Fibroblast of peridontal ligament (primary cell): Measurements from ENCODE around the gene POLR3A.

Experiments
- DNase-seq: peaks from one replicate; pipeline ENCODE4 v3.0.0-alpha.2; 2010; ENCODE audit errors: extremely low read depth

Gene POLR3A

DNA sequence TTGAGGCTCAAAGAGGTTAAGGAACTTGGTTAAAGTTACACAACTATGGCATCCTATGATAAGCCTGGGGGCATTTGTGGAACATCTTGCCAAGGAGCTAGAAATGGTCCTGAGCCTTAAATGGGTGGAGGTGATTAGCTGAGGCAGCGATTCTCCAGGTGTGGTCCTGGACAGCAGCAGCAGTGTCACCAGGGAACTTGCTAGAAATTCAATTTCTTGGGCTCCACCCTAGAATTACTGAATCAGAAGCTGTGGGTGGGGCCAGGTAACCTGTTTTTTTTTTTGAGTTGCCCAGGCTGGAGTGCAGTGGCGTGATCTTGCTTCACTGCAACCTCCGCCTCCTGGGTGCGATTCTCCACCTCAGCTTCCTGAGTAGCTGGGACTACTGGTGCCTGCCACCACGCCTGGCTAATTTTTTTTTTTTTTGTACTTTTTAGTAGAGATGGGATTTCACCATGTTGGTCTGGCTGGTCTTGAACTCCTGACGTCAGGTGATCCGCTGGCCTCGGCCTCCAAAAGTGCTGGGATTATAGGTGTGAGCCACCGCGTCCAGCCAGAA lies 17.5 kb upstream of the POLR3A start:
- no peak for DNase-seq

DNA sequence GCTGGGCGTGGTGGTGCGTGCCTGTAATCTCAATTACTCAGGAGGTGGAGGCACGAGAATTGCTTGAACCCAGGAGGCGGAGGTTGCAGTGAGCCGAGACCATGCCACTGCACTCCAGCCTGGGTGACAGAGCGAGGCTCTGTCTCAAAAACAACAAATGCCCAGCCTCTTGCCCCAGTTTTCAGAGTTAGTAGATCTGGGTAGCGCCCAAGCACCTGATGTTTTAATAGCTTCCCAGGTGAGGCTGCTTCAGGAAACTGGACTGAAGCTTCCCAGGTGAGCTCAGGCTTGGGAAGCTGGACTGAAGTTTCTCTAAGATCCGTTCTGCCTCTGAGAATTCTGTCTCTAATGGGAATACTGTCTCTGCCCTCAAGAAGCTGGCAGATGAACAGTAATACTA lies 16.5 kb upstream of the POLR3A start:
- no peak for DNase-seq

DNA sequence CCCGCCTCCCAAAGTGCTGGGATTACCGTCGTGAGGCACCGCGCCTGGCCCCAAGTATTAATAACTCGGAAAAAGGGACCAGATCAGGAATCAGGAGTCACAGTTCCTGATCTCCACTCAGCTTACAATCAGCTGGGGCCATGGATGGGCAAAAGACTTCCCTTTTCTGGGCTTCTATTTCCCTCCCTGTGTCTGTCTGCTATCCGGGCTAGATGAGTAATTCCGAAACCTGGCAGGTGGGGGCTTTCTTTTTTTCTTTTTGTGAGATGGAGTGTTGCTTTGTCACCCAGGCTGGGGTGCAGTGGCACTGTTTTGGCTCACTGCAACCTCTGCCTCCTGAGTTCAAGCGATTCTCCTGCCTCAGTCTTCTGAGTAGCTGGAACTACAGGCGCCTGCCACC lies 15.9 kb upstream of the POLR3A start:
- no peak for DNase-seq

DNA sequence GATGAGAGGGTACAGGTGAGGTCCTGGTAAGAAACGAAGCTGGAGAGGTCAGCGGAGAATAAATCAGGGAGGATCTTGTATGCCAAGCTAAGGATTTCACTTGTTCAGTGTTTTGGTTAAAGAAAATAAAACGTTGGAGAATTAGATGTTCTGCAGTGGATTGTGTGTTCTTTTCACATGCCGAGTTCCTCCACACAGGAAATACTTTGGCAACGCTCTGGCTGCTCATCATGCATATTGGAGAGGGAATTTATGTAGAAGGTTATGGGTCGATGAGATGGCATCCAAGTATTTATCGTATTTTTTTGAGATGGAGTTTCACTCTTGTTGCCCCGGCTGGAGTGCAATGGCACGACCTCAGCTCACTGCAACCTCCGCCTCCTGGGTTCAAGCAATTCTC lies 15.4 kb upstream of the POLR3A start:
- peak; percentile 63 for DNase-seq

DNA sequence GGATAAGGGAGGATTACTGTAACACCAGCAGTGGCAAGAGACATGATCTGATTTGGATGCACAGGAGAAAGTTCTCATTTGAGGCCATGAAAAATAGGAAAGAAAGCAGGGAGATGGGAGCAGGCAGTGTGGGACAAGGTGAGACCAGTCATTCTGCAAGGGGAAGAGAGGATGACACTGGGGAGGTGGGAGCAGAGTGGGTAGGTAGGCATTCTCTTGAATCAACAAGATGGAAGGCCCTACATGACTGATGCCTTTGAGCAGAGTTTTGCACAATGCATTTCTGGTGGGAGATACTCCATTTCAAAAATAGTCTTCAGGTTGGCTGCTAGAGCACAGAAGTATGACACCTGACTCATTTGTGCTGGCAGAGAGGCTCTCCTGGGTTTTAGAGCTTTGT lies 14.9 kb upstream of the POLR3A start:
- no peak for DNase-seq

DNA sequence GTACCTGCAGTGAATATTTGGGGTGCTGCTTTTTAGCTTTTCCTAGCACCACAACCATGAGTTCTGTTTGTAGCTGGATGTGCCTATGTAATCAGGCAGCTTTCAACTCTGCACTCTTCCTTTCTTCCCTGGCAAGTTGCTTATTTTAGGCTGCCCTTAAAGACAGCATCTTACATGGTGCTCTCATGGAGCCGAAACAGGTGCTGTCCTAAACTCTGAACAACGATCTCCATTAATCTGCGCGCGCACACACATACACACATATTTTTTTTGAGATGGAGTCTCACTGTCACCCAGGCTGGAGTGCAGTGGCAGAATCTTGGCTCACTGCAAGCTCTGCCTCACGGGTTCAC lies 13.4 kb upstream of the POLR3A start:
- no peak for DNase-seq

DNA sequence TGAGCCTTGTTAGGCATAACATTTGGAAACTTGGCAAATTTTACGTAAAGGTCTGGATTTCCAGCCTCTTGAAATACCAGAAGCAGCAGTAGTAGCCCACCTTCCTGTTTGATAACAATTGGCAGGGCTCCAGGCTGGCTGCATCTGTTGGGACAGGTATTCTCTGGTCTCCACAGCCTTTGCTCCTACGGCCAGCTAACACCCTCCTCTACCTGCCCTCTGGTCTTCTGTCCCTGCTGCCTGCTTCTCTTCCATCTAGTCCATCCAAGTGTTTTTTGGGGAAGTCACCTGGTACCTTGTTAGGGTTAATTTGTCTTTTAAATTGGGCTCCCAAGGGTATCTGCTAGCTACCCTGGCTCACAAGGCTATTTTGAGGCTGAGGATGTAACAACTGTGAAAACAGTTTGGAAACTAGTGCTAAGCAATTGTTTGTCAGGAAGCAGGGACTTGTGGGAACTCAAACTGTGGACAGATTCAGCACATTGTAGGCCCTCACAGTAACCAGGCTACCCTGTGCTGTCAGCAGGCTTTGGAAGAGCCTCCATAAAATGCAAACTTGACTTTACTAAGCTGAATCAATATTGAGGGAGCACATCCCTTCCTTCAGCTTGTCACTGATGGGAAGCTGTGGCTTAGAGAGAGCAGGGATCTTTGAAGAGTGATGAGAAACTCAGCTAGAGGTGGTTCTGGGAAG lies 12.9 kb upstream of the POLR3A start:
- DNase-seq, result no peak

DNA sequence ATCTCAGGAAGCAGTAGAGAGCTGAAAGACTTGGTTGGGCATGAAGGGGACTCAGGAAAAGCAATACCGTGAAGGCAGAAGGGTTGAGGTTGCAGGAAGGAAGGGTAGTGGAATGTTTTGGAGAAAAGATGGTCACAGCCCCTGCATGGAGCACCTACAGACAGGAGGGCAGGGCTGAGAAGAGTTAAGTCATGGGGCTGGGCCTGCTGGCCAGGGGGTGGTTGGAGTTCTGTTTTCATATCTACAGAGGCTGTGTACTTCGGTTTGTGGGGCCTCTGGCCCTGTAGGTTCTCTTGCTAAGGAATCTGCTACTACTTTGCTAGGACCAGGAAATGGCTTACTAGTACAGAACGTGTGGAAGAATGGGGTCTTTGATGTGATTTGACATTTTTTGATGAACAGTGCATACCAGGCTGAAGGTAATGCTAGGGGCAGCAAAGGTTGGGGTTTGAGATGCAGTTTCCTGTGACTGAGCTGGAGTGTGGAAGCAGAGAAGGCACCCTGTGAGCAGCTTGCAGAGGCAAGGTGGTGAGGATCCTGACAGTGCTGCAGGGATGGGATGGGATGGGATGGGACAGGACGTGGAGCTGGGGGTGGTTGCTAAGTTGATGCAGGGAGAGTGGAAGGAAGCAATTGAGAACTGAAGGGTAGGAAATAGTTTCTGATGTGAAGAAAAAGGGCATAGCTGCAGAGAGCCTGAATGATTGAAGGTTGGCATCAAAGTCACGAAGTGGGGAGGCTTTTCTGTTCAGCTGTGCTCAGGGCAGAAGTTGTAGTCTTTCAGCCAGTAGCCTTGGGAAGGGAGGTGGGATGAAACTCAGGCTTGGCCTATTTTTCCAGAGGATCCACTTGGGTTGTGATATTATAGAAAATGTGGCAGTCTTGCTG lies 12.1 kb upstream of the POLR3A start:
- DNase-seq, result no peak

DNA sequence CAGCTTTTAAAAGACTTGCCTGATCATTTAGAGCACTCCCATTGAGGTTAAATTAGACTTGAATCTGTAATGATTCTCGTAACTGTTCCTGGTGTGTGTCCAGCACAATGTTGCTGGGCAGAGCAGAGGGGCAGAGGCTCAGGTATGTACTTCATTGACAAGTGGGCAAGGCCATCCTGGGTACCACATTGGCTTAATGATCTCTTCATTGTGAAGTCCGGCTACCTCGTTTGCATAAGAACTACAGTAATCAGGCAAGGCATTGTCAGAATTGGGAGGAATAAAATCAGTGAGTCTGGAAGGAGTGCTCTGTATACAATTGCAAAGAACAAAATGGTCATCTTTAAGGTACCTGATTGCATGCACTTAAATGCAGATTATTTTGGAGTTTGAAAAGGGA lies 10.4 kb upstream of the POLR3A start:
- DNase-seq, result no peak

DNA sequence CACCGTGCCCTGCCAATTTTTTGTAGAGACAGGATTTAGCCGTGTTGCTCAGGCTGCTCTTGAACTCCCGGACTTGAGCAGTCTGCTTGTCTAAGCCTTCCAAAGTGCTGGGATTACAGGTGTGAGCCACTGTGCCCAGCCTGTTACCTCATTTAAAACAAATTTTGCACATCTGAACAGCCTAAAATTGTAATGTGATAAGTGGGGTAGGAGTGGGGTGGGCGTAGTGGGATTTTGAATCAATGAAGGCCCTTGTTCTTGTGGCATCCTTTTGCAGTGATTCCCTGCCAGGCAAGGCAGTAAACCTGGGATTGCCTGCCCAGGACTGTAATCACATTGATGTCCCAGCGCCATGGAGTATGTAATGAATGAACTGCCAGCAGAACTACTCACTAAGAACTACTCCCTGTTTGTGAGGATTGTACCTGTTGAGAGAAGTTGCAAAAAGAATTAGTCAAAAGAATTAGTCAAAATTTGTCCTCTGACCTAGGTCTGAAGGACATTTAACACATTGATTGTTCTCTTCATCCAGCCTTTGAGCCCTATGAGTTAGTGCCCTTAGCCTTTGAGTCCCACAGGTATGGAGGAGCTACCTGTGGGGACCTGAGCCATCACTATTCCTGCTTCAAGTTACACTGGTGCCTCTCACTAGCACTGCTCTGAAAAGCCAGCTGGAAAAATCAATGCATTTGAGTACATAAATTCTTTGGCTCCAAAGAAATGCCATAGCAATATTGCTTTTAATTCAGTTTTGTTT lies 9.7 kb upstream of the POLR3A start:
- no peak for DNase-seq

DNA sequence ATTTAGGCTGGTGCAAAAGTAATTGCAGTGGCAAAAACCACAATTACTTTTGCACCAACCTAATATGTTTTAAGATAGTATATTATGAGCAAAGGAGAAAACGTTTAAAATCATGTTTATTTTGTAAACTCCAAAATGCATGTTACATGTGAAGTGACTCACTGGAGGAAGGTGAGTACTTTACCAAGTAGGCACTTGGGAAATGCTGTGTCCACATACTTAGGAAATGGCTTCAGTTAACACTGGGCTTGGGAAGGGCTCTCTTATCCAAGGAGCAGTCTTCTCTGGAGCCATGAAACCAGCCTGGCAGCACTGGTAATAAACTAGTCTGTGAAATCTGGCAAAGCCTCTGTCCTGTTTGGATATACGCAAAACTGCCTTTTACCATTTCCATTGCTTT lies 8.8 kb upstream of the POLR3A start:
- DNase-seq, result no peak

DNA sequence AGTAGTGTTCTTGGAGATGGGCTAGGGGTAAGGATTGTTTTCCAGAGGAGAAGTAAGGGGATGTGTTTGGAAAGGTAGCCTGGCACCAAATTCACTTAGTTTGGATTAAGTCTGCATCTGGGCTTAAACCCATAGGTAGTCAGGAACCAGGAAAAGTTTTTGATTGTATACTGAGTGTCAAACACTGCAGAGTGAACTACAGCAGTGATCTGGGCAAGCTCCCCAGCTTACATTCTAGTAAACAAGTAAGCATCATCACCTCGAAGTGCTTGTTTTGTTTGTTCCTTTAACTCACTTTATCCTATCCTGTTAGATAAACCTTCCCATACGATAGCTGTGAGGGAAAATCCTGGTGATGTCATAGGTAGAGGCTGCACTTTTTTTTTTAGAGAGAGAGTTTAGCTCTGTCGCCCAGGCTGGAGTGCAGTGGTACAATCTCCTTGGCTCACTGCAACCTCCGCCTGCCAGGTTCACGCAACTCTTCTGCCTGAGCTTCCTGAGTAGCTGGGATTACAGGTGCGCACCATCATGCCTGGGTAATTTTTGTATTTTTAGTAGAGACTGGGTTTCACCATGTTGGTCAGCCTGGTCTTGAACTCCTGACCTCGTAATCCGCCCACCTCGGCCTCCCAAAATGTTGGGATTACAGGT lies 6.7 kb upstream of the POLR3A start:
- DNase-seq, result no peak

DNA sequence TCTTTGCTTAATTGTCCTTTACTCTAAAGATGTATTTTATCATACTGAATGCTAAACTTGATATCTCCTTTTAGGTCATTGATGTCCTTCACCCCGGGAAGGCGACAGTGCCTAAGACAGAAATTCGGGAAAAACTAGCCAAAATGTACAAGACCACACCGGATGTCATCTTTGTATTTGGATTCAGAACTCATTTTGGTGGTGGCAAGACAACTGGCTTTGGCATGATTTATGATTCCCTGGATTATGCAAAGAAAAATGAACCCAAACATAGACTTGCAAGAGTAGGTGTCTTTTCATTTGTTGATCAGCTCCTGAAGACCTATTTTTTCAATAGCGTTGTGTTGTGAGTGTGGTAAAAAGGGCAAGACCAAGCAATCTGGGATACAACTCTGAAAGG lies 6.1 kb upstream of the POLR3A start:
- DNase-seq, result no peak

DNA sequence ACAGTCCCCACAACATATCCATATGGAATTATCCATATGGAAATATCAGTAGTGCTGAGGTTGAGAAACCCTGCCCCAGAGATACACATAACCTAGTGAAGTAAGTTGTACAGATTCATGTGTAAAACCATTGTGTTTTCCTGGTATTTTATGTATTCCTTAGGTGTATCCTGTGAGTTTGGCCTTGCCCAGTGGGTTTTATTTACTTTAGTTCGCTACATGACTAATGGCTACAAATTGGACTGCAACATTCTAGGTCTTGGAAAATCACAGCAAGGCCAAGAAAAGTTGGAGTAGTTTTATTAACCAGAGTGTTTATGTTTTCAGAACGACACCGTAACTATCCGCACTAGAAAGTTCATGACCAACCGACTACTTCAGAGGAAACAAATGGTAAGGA lies 5.7 kb upstream of the POLR3A start:
- DNase-seq, result no peak

DNA sequence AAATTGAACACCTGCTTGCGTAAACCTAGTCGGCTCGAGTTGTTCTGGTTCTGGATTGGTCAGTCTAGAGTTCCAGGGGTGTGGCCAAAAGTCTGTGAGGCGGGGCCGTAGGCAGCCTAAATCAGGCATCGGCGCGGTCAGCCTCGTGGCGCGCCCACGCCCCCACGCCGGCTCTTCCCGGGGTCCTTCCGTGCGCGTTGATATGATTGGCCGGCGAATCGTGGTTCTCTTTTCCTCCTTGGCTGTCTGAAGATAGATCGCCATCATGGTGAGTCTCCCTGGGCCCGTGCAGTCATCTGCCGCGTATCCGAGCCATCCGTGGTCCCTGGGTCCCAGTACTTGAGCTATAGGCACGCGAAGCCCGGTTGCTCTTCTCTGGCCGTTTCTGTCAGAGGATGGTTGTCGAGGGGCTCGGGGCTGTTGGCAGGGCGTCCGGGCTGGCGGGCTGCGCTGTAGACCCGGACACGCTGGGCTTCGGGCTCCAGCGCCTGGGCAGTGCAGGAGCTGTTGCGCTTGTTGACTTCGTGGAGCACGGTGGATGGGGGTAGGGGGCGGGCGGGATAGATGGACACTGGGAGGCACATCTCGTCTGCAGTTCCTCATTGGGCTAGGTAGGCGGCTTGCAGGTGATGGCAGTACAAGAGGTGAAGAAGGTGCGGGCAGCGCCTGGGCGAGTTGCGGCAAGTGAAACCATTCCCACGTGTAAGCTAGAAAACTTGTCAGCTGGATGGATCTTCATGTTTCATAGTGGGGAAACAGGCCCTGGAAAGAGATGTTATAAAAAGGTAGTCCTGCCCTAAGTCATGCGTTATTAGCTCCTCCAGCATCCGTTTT lies 4.5 kb upstream of the POLR3A start, which contains the start of gene RPS24:
RPS24 (plus strand) TSS at position 227 of the 834 bp plus-strand sequence; CDS start at position 266, 39 bp downstream.
- DNase-seq, result peak; percentile 97

DNA sequence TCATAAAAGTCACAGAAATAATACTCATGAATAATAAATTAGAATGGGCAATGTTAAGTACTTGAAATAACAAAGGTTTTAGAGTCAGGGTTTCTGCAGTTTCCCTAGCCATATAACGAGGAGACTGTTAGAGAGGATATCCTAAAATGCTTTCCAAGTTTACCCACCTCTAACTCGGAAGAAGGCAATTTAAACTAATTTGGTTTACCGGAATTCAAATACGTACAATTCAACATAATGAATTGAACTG lies 4.0 kb upstream of the POLR3A start:
- no peak for DNase-seq

DNA sequence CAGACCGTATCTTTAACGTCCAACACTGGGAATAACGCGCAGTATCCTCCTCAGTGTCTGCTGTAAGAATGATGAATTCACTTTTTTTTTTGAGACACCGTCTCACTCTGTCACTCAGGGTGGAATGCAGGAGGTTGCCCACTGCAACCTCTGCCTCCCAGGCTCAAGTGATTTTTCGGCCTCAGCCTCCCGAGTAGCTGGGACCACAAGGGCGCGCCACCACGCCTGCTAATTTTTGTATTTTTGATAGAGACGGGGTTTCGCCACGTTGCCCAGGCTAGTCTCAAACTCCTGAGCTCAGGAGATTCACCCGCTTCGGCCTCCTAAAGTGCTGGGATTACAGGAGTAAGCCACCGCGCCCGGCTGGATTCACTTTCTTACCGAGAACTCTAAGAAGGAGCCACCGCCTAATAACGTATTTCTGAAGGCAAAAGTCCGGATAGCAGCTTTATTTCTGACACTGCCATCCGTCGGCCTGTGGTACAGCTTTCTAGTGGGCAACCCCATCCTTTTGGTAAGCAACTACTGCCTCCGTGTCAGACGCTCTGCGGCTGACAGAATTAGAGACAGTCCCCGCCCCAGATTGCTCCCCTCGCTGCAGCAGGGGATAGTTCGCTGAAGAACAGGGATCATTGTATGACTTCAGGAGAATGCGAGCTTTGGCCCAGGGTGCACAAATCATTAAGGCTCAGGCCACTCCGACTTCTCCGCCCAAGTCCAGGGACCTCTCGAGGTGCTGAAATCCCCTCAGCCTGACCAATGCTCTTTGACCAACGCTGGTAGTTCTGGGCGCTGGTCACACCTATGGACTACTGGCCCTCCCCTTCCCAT lies 662 bp downstream of the POLR3A start:
- DNase-seq, result peak; percentile 54

DNA sequence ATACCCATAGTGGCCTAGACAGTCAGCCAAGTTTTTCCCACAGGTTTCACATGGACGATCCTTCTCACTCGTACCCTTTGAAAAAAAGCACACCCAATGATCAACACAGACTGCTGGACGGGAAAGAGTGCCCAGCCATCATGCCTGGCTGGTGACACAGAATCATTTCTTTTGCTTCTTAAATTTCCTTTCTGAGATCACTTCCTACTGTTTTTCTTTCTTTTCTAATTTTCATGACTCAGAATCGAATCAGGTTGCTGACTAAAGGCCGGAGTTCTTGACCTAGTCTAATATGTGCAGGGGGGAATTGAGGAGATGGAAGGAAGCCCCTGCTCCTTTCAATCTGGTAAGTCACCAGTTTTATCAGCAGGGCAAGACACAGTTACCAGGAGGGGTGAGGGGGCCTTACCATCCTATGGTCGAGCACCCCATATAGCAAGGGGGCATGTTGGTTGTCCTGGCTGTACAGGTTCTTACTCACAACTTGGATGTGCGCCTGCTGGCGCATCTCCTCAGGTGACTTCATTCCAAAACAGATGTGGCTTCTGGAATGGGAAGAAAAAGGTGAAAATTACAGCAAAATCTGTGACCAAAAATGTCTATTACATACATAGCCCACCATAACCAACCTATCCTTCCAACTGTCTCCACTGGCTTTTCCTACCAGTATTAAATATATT lies 3.5 kb downstream of the POLR3A start:
- peak; percentile 54 for DNase-seq

DNA sequence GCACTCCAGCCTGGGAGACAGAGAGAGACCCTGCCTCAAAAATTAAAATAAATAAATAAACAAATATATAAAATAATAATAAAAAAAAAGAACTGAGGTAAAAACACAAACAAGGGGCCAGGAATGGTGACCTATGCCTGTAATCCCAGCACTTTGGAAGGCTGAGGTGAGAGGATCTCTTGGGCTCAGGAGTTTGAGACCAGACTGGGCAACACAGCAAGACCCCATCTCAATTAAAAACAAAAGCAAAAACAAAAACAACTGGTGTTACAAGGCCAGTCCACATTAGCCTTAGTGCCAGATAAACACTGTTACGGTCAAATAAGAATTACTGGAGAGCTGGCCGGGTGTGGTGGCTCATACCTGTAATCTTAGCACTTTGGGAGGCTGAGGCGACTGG lies 5.6 kb downstream of the POLR3A start:
- no peak for DNase-seq

DNA sequence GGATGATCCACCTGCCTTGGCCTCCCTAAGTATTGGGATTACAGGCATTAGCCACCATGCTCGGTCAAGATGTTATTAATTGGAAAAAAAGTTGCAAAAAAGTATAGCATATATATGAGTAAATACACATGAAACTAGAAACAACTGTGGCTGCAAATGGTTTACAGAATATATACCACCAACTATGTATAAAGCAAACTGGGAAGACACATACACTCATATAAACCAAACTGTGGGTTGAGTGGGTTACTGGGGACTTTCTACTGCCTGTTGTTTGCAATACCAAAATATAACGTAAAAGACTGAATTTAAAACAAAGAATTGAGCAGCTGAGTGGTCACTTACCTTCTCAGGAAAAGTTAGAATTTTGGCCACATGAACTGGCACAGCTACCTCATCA lies 8.1 kb downstream of the POLR3A start:
- no peak for DNase-seq
